IMR-90 (cell line): ENCODE data around the gene PRDM1. TPM values are rescaled to one million over a fixed set of nuclear protein-coding genes. Genes with fewer than 3 reads are reported as not detected.

Source experiments
- ATAC-seq: fragments of 200-7000 bp; cut with Tn5 transposase; 2 replicates; pipeline ENCODE4 v1.9.1; 2020; ENCODE audit warnings: low read depth, mild to moderate bottlenecking, moderate library complexity
- BruUV-seq: library from RNA; stranded (reverse); fragments of 400-500 nt; replicated peaks from 2 replicates; lab custom pipeline; 2021; lab: Mats Ljungman, UMichigan
- CTCF ChIA-PET: fragments of 300-600 bp; formaldehyde crosslinking; extraction: SDS; loops from one replicate; lab custom pipeline; 2021; ENCODE audit warnings: antibody characterized with exemption; lab: Yijun Ruan, JAX
- POLR2A ChIA-PET: fragments of 300-600 bp; sonication (Branson Sonifier 250); formaldehyde crosslinking; loops from one replicate; lab custom pipeline; 2022; ENCODE audit warnings: antibody characterized with exemption; ENCODE audit not compliant: unreplicated experiment; lab: Charles Lee
- DNase-seq: peaks from one replicate; pipeline ENCODE4 v3.0.0; 2013
- H2AFZ ChIP-seq: replicated peaks from 2 replicates; pipeline ENCODE3; 2013; ENCODE audit warnings: low read length, mild to moderate bottlenecking; ENCODE audit not compliant: poor library complexity
- H2AK5ac ChIP-seq: 2 replicates; pipeline ENCODE4 v1.6.1; 2013; ENCODE audit warnings: low read depth, low read length, inconsistent platforms
- H2AK9ac ChIP-seq: replicated peaks from 2 replicates; pipeline ENCODE3; 2013; ENCODE audit warnings: mild to moderate bottlenecking, low read depth, low read length, moderate library complexity; ENCODE audit not compliant: poor library complexity
- H2BK120ac ChIP-seq: 2 replicates; pipeline ENCODE4 v1.6.1; 2013; ENCODE audit warnings: low read depth, low read length, inconsistent platforms
- H2BK15ac ChIP-seq: 3 replicates; pipeline ENCODE4 v1.6.1; 2013; ENCODE audit warnings: low read depth, low read length, inconsistent platforms
- H2BK20ac ChIP-seq: 2 replicates; pipeline ENCODE4 v1.6.1; 2013; ENCODE audit warnings: low read depth, mild to moderate bottlenecking, inconsistent platforms, low read length, moderate library complexity
- H2BK5ac ChIP-seq: 2 replicates; pipeline ENCODE4 v1.6.1; 2013; ENCODE audit warnings: mild to moderate bottlenecking, low read depth, low read length, inconsistent platforms; ENCODE audit not compliant: poor library complexity, severe bottlenecking
- H3K14ac ChIP-seq: replicated peaks from 2 replicates; pipeline ENCODE4 v1.6.1; 2013; ENCODE audit warnings: low read depth, low read length, inconsistent platforms
- H3K18ac ChIP-seq: 2 replicates; pipeline ENCODE4 v1.6.1; 2013; ENCODE audit warnings: low read depth, low read length, control low read depth
- H3K23ac ChIP-seq: 2 replicates; pipeline ENCODE4 v1.6.1; 2013; ENCODE audit warnings: low read depth, low read length, inconsistent platforms
- H3K27ac ChIP-seq: 2 replicates; pipeline ENCODE4 v1.5.1; 2013; ENCODE audit warnings: mild to moderate bottlenecking, control low read depth, low read length; ENCODE audit not compliant: insufficient read depth
- H3K27me3 ChIP-seq: 2 replicates; pipeline ENCODE4 v1.6.1; 2013; ENCODE audit warnings: low read length; ENCODE audit not compliant: control insufficient read depth, insufficient read depth
- H3K36me3 ChIP-seq: 2 replicates; pipeline ENCODE4 v1.6.1; 2013; ENCODE audit warnings: low read length, mixed read lengths; ENCODE audit not compliant: control insufficient read depth, insufficient read depth
- H3K4ac ChIP-seq: 2 replicates; pipeline ENCODE4 v1.6.1; 2013; ENCODE audit warnings: low read depth, low read length, inconsistent platforms
- H3K4me1 ChIP-seq: 2 replicates; pipeline ENCODE4 v1.6.1; 2013; ENCODE audit warnings: low read length, mixed read lengths; ENCODE audit not compliant: control insufficient read depth, insufficient read depth
- H3K4me2 ChIP-seq: 2 replicates; pipeline ENCODE4 v1.6.1; 2013; ENCODE audit warnings: low read depth, mild to moderate bottlenecking, control low read depth, low read length, moderate library complexity
- H3K4me3 ChIP-seq: 2 replicates; pipeline ENCODE4 v1.5.1; 2013; ENCODE audit warnings: low read depth, mild to moderate bottlenecking, control low read depth, low read length, moderate library complexity; ENCODE audit not compliant: insufficient read depth
- H3K56ac ChIP-seq: 2 replicates; pipeline ENCODE4 v1.6.1; 2013; ENCODE audit warnings: low read length, inconsistent platforms; ENCODE audit not compliant: insufficient read depth; ENCODE audit errors: extremely low read depth
- H3K79me1 ChIP-seq, 2 experiments: 2 replicates each; pipeline ENCODE4 v1.6.1; 2013; ENCODE audit warnings: low read length in 2 of 2, inconsistent platforms in 1 of 2, low read depth in 1 of 2
- H3K9ac ChIP-seq: 2 replicates; pipeline ENCODE4 v1.6.1; 2013; ENCODE audit warnings: low read depth, low read length, control low read depth
- H3K9me1 ChIP-seq: 2 replicates; pipeline ENCODE4 v1.6.1; 2013; ENCODE audit warnings: low read length, inconsistent platforms; ENCODE audit not compliant: insufficient read depth
- H3K9me3 ChIP-seq: 2 replicates; pipeline ENCODE4 v1.6.1; 2013; ENCODE audit warnings: low read length; ENCODE audit not compliant: control insufficient read depth, insufficient read depth
- H4K20me1 ChIP-seq: 2 replicates; pipeline ENCODE4 v1.6.1; 2013; ENCODE audit warnings: low read length, inconsistent platforms; ENCODE audit not compliant: insufficient read depth
- H4K5ac ChIP-seq: 2 replicates; pipeline ENCODE4 v1.6.1; 2013; ENCODE audit warnings: mild to moderate bottlenecking, low read depth, low read length, control low read depth
- H4K8ac ChIP-seq, 2 experiments: 2 replicates each; pipeline ENCODE4 v1.6.1; 2013; ENCODE audit warnings: low read depth in 2 of 2, low read length in 2 of 2, control low read depth in 1 of 2, inconsistent platforms in 1 of 2
- H4K91ac ChIP-seq: 2 replicates; pipeline ENCODE4 v1.6.1; 2013; ENCODE audit warnings: low read depth, low read length, inconsistent platforms; ENCODE audit not compliant: insufficient read depth
- BHLHE40 ChIP-seq: fragments of 150-350 bp; IDR thresholded peaks from 2 replicates; pipeline ENCODE4 v1.6.1; 2016; ENCODE audit warnings: mild to moderate bottlenecking, low read depth, low read length
- CEBPB ChIP-seq: IDR thresholded peaks from 2 replicates; pipeline ENCODE4 v1.6.1; 2012; ENCODE audit warnings: low read depth, low read length, improper control_type of control experiment
- CHD1 ChIP-seq: IDR thresholded peaks from 2 replicates; pipeline ENCODE4 v1.6.1; 2012; ENCODE audit warnings: low read depth, low read length, improper control_type of control experiment
- MAFK ChIP-seq: IDR thresholded peaks from 2 replicates; pipeline ENCODE4 v1.6.1; 2012; ENCODE audit warnings: low read depth, low read length, improper control_type of control experiment
- MAZ ChIP-seq: IDR thresholded peaks from 2 replicates; pipeline ENCODE4 v1.6.1; 2012; ENCODE audit warnings: low read depth, mild to moderate bottlenecking, low read length, improper control_type of control experiment, moderate library complexity, borderline replicate concordance
- MXI1 ChIP-seq: IDR thresholded peaks from 2 replicates; pipeline ENCODE4 v1.6.1; 2012; ENCODE audit warnings: low read depth, mild to moderate bottlenecking, low read length, moderate library complexity, borderline replicate concordance
- POLR2A ChIP-seq: IDR thresholded peaks from 2 replicates; pipeline ENCODE4 v1.6.1; 2012; ENCODE audit warnings: mild to moderate bottlenecking, low read depth, low read length
- RAD21 ChIP-seq: IDR thresholded peaks from 2 replicates; pipeline ENCODE4 v1.6.1; 2012; ENCODE audit warnings: low read length, improper control_type of control experiment
- RCOR1 ChIP-seq: IDR thresholded peaks from 2 replicates; pipeline ENCODE4 v1.6.1; 2012; ENCODE audit warnings: mild to moderate bottlenecking, low read length, improper control_type of control experiment; ENCODE audit not compliant: insufficient replicate concordance
- RFX5 ChIP-seq: IDR thresholded peaks from 2 replicates; pipeline ENCODE4 v1.8.0; 2012; ENCODE audit warnings: low read depth, mild to moderate bottlenecking, low read length, moderate library complexity
- SMC3 ChIP-seq: fragments of 150-350 bp; IDR thresholded peaks from 2 replicates; pipeline ENCODE4 v1.6.1; 2016; ENCODE audit warnings: low read depth, mild to moderate bottlenecking, antibody characterized with exemption, low read length, moderate library complexity
- WGBS, 2 experiments: methylation state at CpG; one replicate each; pipeline versions ENCODE4 v1.1.5 to v1.1.7; 2013; ENCODE audit warnings: missing lambda C conversion rate in 2 of 2; ENCODE audit not compliant: insufficient read length in 1 of 2; ENCODE audit errors: extremely low coverage in 2 of 2; 5-methylcytosine and 5-hydroxymethylcytosine counted together
- dilution Hi-C: fragments of 300-500 bp; cut with HindIII; formaldehyde crosslinking; loops from one replicate; pipeline ENCODE4 v1.14.3; 2018; ENCODE audit warnings: low sequenced_read_pairs; ENCODE audit not compliant: unreplicated experiment
- in situ Hi-C: fragments of 300-500 bp; cut with MboI; formaldehyde crosslinking; loops from 3 replicates; pipeline ENCODE4 v1.14.3; 2019; ENCODE audit warnings: low sequenced_read_pairs, inconsistent platforms, mixed read lengths
- intact Hi-C: fragments of 100-400 bp; cut with micrococcal nuclease; formaldehyde crosslinking; loops from 2 replicates; pipeline ENCODE4 v1.10.0; 2022
- polyA plus RNA-seq, 3 experiments: library from polyadenylated mRNA; depleted of rRNA; stranded (reverse); fragments of >200 nt; gene quantifications; 2 replicates each; pipeline ENCODE4 v1.2.3, GENCODE V29; 2012; ENCODE audit warnings: low replicate concordance in 1 of 3
- total RNA-seq: library from RNA; depleted of rRNA; stranded (reverse); fragments of >200 nt; gene quantifications from 2 replicates; pipeline ENCODE4 v1.2.3, GENCODE V29; 2012
- TF ChIP-seq, protein P1 (sequence below): fragments of 150-350 bp; IDR thresholded peaks from 2 replicates; pipeline ENCODE4 v1.6.1; 2016; ENCODE audit warnings: low read depth, mild to moderate bottlenecking, low read length, moderate library complexity, borderline replicate concordance
- TF ChIP-seq, protein P2 (sequence below): fragments of 150-350 bp; IDR thresholded peaks from 2 replicates; pipeline ENCODE4 v1.6.1; 2017; ENCODE audit warnings: mild to moderate bottlenecking, antibody characterized with exemption, low read length, low read depth
- TF ChIP-seq, protein P3 (sequence below): conservative IDR thresholded peaks from 2 replicates; pipeline ENCODE4 v1.5.1; 2012; ENCODE audit warnings: mild to moderate bottlenecking, low read depth, low read length, improper control_type of control experiment

Gene PRDM1
- total and polyA plus RNA-seq, 2 of the 4 experiments (the other 2 are of a cell fraction) = 2.3 to 3.0 TPM

DNA sequence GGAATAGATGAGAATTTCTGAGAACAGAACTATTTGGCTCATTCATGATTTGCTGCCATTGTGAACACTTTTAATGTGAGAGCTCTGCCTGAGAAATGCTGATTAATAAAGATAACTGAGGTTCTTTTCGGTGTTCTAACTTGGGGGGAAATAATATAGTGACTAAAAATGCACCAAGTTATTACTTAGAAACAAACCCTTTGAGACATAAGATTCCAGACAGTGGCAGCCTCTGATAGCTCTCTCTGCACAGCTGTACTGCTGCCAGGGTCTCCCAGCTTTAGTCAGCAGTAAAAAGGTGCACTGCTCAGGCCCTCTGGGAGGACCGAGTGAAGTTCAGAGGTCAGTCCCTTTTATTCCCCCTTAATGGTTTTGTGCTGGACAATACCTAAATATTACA is 2.5 kb upstream of the PRDM1 start:
- TF ChIP-seq CEBPB (no peak), RFX5 (no peak), MAFK (no peak), RAD21 (no peak), MXI1 (no peak), POLR2A (no peak), SMC3 (no peak), BHLHE40 (no peak), MAZ (no peak), RCOR1 (no peak), CHD1 (no peak)
- TF ChIP-seq, protein P1, sequence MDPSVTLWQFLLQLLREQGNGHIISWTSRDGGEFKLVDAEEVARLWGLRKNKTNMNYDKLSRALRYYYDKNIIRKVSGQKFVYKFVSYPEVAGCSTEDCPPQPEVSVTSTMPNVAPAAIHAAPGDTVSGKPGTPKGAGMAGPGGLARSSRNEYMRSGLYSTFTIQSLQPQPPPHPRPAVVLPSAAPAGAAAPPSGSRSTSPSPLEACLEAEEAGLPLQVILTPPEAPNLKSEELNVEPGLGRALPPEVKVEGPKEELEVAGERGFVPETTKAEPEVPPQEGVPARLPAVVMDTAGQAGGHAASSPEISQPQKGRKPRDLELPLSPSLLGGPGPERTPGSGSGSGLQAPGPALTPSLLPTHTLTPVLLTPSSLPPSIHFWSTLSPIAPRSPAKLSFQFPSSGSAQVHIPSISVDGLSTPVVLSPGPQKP = no peak
- TF ChIP-seq, protein P2, sequence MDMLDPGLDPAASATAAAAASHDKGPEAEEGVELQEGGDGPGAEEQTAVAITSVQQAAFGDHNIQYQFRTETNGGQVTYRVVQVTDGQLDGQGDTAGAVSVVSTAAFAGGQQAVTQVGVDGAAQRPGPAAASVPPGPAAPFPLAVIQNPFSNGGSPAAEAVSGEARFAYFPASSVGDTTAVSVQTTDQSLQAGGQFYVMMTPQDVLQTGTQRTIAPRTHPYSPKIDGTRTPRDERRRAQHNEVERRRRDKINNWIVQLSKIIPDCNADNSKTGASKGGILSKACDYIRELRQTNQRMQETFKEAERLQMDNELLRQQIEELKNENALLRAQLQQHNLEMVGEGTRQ = no peak
- TF ChIP-seq, protein P3, sequence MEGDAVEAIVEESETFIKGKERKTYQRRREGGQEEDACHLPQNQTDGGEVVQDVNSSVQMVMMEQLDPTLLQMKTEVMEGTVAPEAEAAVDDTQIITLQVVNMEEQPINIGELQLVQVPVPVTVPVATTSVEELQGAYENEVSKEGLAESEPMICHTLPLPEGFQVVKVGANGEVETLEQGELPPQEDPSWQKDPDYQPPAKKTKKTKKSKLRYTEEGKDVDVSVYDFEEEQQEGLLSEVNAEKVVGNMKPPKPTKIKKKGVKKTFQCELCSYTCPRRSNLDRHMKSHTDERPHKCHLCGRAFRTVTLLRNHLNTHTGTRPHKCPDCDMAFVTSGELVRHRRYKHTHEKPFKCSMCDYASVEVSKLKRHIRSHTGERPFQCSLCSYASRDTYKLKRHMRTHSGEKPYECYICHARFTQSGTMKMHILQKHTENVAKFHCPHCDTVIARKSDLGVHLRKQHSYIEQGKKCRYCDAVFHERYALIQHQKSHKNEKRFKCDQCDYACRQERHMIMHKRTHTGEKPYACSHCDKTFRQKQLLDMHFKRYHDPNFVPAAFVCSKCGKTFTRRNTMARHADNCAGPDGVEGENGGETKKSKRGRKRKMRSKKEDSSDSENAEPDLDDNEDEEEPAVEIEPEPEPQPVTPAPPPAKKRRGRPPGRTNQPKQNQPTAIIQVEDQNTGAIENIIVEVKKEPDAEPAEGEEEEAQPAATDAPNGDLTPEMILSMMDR = no peak
- Histone ChIP-seq H3K9ac (no peak overlapping the region), H2AK5ac (peak overlapping the region; percentile 31; the same call in 1 of the 2 replicates), H2BK120ac (peak overlapping the region; percentile 81), H2BK5ac (peak overlapping the region; percentile 76), H3K14ac (peak overlapping the region; percentile 70), H3K4me3 (no peak overlapping the region), H3K4ac (peak overlapping the region; percentile 77), H3K79me1 (peaks cover 4% of the 10 kb centered on the region in 2 experiments; a peak in 1 of 4 replicates), H4K91ac (peak overlapping the region; percentile 65; the same call in 1 of the 2 replicates), H3K36me3 (no peaks in the 10 kb centered on the region), H4K5ac (peak overlapping the region; percentile 44; the same call in 1 of the 2 replicates), H3K9me3 (no peaks in the 10 kb centered on the region), H3K56ac (no peak overlapping the region), H4K20me1 (no peaks in the 10 kb centered on the region; the same call in 1 of the 2 replicates), H2AFZ (peak overlapping the region; percentile 37), H4K8ac (peak overlapping the region; percentile 8 to 53; a peak in 1 of 4 replicates), H3K18ac (peak overlapping the region; percentile 63), H2BK20ac (peak overlapping the region; percentile 86), H2AK9ac (peak overlapping the region; percentile 67), H3K4me2 (no peak overlapping the region), H3K4me1 (peaks cover 15% of the 10 kb centered on the region), H2BK15ac (peak overlapping the region; percentile 69; the same call in 1 of the 3 replicates), H3K27me3 (no peaks in the 10 kb centered on the region), H3K9me1 (peaks cover 4% of the 10 kb centered on the region), H3K27ac (0 out of 2 replicates have a peak overlapping the region, but pooled peaks have one; percentile 5), H3K23ac (peak overlapping the region; percentile 48; the same call in 1 of the 2 replicates)
- CTCF ChIA-PET = interaction anchor here (0.7 to 1.4 kb wide), 4 partner anchors 45 to 652 kb away, joined by 3 to 5 read pairs (median 4); no protein-coding TSS in a partner anchor
- in situ Hi-C loops (loop anchor here (5.0 kb wide), 1 partner anchor 601 kb away; no protein-coding TSS in a partner anchor), intact Hi-C loops (loop anchor here (2.0 to 10.0 kb wide), 3 partner anchors 46 to 351 kb away; no protein-coding TSS in a partner anchor), dilution Hi-C loops (no loop called here)
- ATAC-seq (no peak), DNase-seq (no peak)
- POLR2A ChIA-PET = no interaction called here
- WGBS, 2 experiments = no CpG with 5 or more reads among the region's 2 CpGs
- no TSS peak for BruUV-seq
